ENCODE measurements around the gene KDM5B.

DNA sequence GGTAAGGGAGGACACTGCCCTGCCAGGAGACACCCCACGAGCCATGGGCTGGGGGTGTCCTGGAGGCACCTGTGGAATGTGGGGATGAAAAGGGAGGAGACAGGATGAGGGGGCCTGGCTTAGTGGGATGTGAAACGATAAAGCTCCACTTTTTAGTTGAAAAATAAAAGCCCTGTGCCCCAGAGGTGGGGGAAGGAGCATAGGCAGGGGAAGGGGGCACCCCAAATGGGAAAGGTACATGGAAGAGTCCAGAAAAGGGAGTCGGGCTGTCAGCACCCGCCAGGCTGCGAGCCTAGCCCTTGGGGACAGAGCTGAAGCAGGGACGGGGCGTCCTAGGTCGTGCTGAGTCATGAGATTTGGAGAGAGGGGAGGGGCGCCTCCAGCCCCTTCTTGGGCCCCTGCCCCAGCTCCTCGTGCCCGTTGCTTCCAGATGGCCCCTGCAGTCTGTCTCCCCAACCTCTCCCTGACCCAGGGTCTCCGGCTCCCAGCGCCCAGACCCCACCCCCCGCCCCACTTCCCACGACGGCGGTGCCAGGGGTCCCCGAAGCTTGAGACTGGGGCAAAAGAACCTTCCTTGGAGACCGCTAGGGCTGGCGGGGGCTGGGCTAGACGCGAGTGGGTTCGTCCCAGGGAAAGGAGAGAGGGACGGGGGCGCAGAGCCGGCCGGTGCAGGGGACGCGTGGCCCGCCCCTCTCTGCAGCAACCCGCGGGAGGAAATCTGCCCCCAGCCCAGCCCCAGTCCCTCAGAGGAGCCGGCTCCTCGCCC lies 98.8 kb downstream of the KDM5B start:
- TF ChIP-seq, protein P1, sequence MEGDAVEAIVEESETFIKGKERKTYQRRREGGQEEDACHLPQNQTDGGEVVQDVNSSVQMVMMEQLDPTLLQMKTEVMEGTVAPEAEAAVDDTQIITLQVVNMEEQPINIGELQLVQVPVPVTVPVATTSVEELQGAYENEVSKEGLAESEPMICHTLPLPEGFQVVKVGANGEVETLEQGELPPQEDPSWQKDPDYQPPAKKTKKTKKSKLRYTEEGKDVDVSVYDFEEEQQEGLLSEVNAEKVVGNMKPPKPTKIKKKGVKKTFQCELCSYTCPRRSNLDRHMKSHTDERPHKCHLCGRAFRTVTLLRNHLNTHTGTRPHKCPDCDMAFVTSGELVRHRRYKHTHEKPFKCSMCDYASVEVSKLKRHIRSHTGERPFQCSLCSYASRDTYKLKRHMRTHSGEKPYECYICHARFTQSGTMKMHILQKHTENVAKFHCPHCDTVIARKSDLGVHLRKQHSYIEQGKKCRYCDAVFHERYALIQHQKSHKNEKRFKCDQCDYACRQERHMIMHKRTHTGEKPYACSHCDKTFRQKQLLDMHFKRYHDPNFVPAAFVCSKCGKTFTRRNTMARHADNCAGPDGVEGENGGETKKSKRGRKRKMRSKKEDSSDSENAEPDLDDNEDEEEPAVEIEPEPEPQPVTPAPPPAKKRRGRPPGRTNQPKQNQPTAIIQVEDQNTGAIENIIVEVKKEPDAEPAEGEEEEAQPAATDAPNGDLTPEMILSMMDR (IDR thresholded peaks at IDR 0.05): no peak
- TF ChIP-seq POLR2A (IDR thresholded peaks at IDR 0.05): no peak
